Measurements from ENCODE around the gene ECHS1.
"Not testable (repeated sequence)": the region's sequence is repeated elsewhere in the genome, so short reads cannot be mapped to it uniquely, and the experiment has no call there.

The ECHS1 gene

DNA sequence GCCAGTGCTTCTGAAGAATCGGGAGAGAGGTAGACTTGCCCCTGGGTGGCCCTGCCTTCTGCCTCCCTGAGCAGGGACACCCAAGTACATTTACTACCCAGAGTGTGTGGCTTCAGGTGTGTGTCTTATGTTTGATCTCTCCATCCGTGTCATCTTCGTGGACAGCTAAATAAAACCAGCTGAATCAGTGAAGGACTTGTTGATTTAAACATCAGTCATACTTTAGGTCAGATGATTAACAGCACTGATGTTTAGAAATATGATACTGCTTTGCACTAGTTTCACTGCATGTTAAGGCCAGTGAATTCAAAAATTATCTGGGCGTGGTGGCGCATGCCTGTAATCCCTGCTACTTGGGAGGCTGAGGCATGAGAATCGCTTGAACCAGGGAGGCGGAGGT lies 24.8 kb upstream of the ECHS1 start:
- DNase-seq = no peak

DNA sequence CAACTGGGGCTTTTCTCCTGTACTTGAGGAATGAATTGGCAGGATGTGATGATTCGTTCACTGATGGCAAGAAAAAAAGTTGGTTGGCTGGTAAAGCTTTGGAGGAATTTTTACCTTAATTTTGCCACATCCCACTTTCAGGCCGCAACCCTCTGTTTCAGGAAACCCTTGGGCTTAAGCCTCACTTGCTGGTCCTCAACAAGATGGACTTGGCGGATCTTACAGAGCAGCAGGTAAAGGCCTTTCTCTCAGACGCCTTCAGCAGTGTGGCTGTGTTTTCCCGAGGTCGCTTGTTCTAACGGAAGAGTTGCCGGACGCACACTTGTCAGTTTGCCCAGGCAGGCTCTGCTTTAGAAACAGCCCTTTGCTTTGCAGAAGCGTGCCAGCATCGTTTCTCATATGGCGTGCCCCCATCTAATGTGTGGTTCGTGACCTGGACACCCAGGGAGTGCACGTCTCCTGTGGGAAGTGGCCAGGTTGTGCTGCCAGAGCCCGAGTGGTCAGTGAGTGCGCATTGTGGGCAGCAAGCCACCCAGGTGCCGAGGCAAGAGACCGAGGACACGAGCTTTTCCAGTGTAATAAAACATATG lies 23.0 kb upstream of the ECHS1 start:
- DNase-seq = no peak

DNA sequence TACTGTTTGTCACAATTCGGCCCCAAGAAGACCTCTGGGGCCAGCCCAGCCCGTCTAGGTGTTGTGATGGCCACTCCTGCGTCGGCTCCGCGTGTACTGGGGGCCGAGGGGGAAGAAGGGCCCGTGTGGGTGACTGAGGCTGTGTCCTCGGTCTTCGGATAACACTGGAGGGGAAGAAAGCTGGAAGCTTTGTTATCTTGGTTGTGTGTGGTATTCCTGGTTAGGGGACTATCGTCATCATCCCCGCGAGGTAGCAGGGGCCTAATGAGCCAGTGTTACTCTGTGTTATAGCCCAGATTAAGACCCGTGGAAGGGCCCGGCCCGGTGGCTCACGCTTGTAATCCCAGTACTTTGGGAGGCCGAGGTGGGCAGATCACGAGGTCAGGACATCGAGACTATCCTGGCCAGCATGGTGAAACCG lies 21.7 kb upstream of the ECHS1 start:
- DNase-seq = no peak

DNA sequence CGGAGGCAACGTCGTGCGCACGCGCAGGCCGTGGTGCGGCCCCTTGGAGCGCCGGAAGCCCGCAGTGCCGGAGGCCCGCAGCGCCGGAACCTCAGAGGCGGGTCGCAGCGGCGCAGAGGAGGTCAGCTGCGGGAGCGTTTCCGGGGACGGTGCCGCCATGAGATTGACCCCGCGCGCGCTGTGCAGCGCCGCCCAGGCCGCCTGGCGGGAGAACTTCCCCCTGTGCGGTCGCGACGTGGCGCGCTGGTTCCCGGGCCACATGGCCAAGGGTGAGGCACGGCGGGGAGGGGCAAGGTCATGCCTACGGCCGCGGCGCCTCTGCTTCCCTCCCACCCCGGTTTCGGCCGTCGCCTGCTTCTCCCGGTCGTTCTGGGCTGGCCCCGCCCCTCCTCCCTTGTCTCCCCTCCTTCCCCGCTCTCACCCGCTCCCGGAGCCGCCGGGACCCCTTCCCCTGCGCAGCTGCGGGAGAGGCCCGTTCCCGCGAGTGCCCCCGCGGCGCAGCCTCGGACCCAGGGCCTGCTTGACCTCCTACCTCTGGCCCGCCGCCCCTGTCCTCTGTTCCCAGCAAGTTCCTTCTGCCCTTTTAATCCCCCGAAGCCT lies 21.0 kb upstream of the ECHS1 start, which contains the start of gene MTG1:
Gene MTG1, plus strand, starts transcription at position 94 of the 600 bp plus-strand sequence. Its CDS starts 64 bp downstream, at position 158.
- DNase-seq = peak; percentile 79

DNA sequence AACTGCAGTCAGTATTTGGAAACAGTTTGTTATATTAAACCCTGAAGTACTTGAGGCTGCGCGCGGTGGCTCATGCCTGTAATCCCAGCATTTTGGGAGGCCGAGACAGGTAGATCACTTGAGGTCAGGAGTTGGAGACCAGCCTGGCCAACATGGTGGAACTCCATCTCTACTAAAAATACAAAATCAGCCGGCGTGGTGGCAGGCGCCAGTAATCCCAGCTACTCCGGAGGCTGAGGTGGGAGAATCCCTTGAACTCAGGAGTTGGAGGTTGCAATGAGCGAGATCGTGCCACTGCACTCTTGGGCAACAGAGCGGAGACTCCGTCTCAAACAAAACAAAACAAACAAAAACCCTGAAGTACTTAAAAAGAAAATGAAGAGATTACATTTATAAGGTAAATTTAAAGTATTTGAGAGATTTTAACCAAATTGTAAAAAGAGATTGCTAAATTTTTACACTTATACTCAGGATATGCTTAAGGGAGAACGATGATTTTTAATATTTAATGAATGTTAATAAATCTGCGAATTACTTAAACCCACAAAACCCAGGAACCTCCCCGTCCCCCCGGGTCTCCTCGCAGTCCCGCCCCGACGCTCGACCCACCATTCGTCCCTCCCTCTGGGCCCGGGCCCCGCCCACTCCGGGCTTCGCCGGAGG lies 20.4 kb upstream of the ECHS1 start:
- no peak for DNase-seq

DNA sequence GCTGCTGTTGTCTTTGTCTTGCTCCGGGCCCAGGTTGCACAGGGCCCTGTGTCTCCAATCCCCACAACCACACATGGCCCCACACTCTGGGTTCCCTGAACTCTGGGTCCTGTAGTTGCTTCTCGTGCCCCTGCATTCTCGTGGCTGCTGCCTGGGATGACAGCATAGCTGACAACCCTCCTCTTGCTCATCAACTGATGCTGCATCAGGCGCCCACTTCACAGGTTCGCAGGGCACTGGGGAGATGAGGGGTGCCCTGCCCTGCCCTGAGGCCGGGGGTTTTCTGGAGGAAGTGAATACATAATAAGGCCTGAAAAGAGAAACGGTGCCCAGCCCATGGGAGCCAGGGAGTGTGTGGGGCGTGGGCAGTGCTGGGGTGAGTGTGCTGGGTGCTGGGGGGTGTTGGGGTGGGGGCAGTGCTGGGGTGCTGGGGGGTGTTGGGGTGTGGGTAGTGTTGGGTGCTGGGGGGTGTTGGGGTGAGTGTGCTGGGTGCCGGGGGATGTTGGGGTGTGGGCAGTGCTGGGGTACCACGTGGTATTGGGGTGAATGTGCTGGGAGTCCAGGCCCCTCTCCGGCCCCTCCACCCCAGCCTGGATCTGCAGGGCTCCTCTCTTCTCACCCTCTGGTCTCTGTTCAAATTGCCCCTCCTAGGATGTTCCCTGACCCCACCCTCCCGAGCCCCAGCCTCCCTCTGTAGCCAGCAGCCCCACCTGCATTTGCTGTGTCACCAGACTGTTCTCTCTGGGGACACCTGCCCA lies 18.8 kb upstream of the ECHS1 start:
- no peak for DNase-seq

DNA sequence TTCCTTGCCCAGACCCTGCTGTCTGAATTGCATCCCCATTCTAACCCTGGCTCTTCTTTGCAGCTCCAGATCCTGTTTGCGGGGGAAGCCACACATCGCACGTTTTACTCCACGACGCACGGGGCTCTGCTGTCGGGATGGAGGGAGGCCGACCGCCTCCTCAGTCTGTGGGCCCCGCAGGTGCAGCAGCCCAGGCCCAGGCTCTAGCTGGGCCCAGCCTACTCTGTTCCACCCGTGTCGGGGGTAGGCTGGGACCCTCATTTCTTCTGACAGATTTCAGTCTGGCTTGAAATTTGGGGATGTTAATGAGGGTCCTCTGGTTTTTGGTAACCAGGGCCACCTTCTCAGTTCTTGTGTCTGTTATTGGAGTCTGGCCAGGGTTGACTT lies 18.1 kb upstream of the ECHS1 start:
- DNase-seq = no peak

DNA sequence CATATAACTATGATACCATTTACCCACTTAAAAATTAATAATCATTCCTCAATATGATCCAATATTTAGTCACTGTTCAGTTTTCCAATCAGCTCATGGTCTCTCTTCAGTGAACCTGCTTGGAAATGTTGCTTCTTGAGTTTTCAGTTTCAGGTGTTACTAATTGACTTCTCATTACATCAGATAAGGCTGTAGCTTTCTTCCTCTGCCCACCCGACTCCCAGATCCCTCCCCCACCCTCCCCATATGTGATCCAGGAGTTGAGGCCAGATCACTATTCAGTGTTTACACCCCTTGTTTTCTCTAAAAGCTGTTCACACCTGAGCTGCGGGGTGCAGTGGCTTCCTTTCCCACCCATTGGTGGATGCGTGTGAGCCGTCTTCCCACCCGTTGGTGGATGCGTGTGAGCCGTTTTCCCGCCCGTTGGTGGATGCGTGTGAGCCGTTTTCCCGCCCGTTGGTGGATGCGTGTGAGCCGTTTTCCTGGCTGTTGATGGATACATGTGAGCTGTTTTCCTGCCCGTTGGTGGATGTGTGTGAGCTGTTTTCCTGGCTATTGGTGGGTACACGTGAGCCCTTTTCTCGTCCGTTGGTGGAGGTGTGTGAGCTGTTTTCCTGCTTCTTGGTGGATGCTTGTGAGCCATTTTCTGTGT lies 17.6 kb upstream of the ECHS1 start:
- no peak for DNase-seq

DNA sequence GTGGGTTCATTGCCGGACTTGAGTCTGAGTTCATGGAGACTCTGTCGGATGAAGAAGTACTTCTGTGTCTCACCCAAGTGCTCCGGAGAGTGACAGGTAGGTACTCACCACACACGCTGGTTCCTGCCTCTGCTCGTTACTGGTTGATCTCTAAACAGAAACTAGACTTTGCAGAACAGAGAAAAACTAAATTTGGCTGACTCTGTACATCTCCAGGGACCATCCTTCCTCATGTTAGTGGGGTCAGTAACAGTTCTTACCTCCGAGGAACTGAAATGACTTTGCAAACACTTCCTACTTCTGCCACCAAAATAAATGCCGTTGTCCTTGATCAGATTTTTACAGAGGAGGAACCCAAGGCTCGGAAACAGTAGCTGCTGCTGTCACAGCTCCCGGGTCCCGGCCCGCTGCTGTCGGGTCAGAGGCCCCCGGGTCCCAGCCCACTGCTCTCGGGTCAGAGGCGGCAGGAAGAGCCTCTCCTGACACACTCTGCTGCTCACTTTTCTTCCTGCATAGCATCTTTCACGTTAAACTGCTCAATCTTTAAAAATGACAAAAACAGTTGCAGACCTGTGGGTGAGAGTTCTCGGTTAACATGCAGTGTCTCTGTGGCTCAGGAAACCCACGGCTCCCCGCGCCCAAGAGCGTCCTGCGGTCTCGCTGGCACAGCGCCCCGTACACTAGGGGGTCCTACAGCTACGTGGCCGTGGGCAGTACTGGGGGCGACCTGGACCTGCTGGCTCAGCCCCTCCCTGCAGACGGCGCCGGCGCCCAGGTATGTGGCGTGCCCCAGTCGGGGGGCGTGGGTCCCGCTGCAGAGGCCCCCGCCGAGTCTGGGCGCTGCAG lies 16.0 kb upstream of the ECHS1 start:
- no peak for DNase-seq

DNA sequence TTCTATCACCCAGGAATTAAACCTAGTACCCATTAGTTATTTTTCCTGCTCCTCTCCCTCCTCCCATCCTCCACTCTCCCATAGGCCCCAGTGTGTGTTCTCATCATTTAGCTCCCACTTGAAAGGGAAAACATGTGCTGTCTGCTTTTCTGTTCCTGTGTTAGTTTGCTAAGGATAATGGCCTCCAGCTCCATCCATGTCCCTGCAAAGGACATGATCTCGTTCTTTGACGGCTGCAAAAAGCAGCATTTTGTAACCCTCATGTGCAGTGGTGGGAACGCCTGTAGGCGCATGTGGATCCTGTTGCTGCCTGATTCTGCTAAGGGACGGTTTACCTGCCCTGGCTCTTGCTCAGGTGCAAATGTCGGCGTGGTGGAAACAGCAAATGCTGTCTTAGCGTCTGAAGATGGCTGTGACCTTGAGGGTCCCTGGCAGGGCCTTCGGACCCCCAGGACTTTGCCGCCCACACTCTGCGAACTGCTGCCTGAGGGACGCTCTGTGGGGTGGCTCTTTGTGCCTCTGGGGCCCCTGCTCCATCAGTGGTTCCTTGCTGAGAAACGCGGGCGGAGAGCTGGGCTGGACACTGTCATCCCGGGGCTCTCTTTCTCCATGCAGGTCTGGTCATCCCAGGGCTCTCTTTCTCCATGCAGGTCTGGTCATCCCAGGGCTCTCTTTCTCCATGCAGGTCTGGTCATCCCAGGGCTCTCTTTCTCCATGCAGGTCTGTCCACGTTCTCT lies 15.2 kb upstream of the ECHS1 start:
- DNase-seq = no peak

DNA sequence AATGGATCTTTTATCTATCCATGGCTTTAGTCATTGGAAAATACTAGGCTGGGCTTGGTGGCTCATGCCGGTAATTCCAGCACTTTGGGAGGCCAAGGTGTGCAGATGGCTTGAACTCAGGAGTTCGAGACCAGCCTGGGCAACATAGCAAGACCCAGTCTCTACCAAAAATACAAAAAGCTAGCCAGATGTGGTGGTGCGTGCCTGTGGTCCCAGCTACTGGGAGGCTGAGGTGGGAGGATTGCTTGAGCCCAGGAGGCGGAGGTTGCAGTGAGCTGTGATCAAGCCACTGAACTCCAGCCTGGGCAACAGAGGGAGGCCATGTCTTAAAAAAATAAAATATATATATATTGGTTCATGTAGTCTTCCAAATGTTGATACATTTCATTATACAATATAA lies 13.8 kb upstream of the ECHS1 start:
- DNase-seq = not testable (repeated sequence)

DNA sequence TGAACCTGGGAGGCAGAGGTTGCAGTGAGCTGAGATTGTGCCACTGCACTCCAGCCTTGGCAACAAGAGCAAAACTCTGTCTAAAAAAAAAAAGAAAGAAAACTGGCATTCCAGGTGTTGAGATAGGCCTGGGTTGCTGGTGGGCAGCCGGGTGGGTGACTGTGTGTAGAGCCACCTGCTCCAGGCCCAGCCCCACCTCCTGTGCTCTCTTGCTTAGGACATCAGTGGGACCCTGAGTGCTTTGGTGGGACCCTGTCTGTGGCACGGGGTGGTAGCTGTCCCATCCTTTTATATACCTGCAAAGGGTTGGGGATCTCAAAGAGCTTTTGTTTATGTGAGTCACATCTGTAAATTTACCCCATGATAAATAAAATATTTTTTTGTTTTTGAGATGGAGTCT lies 12.1 kb upstream of the ECHS1 start:
- no peak for DNase-seq

DNA sequence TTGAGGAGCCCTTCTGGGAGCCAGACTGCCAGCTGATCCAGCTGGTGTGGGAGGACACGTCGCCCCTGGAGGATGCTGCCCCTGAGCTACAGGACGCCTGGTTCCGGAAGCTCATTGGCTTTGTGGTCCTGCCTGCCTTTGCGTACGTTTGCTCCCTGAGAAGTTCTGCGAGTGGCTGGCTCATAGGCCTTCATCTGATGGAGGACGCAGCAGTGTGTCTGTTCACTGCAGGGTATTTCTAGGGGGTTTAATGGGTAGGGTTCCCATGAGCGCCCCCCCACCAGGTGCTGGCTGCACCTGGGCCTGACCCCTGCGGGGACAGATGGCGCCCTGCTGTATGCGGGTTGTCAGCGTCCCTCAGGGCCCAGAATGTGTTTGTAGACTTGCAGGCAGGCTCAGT lies 10.9 kb upstream of the ECHS1 start:
- no peak for DNase-seq

DNA sequence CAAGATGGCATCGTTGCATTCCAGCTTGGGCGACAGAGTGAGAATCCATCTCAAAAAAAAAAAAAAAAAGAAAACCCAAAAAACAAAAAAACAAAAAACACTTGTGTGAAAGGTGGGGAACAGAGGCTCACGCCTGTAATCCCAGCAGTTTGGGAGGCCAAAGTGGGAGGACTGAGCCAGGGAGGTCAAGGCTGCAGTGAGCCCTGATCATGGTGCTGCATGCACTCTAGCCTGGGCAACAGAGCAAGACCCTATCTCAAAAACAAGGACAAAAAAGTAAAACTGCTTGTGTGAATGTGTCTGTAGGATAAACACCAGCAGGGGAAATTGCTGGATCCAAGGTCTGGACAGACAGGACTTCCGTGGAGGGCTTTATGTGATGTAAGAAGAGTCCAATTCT lies 10.4 kb upstream of the ECHS1 start:
- no peak for DNase-seq

DNA sequence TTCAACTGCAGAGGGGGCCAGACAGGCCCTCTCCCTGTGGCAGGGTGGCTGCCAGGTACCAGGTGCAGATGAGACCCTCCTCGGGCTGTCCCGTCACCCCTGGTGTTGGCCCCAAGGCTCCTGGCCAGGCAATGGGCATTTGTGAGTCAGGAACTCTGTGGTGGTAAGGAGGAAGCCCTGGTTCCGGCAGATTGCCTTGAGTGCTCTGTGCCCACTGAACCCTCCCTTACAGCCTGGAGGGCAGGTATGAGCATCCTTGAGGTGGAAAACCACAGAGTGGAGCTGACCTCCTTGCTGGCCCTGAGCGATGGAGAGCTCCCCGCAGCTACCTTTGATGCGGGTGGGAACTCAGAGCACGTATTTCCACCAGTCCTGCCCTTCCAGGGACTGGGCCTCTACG lies 7.9 kb upstream of the ECHS1 start:
- DNase-seq = no peak

DNA sequence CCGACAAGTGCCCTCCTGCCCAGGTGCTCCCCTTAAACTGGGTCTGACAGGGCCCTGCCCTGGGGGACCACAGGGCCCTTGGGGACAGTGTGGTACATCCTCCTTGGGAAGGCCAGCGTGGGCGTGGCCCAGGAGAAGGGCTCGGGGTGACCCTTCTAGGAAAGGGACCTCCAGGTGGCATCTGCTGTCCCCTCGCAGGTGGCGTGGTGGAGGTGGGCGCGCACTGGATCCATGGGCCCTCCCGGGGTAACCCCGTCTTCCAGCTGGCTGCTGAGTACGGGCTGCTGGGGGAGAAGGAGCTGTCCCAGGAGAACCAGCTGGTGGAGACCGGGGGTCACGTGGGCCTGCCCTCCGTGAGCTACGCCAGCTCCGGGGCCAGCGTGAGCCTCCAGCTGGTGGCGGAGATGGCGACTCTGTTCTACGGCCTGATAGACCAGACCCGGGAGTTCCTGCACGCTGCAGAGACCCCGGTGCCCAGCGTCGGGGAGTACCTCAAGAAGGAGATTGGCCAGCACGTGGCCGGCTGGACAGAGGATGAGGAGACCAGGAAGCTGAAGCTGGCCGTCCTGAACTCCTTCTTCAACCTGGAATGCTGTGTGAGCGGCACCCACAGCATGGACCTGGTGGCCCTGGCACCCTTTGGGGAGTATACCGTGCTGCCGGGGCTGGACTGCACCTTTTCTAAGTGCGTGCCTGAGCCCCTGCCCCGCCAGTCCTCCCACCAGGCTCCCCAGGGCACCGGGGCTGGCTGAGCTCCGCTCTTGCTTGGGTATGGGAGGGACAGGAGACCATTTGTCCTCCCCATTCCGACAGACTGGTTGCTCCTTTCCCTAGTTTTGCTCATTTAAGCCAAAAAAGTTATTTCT lies 6.9 kb upstream of the ECHS1 start:
- DNase-seq = no peak

DNA sequence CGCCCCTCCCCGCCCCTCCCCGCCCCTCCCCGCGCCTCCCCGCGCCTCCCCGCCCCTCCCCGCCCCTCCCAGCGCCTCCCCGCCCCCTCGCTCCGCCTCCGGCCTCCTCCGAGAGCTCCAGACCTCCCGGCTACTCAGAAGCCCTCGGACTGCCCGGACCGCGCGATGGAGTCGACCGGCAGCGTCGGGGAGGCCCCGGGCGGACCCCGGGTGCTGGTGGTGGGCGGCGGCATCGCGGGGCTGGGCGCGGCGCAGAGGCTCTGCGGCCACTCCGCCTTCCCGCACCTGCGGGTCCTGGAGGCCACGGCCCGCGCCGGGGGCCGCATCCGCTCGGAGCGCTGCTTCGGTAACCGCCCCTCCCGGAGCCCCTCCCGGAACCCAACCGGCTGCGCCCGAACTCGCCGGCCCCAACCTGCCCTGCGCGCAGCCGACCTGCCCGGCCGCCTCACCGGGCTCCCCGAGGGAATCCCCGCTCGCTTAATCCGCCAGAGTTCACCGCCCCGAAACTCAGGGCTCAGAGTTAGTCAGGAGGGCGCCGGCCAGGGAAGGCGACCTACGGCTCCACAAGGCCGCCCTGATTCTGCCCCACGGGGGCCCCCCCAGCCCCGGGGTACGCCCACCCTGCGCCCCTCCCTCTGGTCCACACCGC lies 6.1 kb upstream of the ECHS1 start, which contains the start of gene PAOX:
Gene PAOX, plus strand, starts transcription at position 111 of the 649 bp plus-strand sequence. Its CDS starts 55 bp downstream, at position 166.
- no peak for DNase-seq

DNA sequence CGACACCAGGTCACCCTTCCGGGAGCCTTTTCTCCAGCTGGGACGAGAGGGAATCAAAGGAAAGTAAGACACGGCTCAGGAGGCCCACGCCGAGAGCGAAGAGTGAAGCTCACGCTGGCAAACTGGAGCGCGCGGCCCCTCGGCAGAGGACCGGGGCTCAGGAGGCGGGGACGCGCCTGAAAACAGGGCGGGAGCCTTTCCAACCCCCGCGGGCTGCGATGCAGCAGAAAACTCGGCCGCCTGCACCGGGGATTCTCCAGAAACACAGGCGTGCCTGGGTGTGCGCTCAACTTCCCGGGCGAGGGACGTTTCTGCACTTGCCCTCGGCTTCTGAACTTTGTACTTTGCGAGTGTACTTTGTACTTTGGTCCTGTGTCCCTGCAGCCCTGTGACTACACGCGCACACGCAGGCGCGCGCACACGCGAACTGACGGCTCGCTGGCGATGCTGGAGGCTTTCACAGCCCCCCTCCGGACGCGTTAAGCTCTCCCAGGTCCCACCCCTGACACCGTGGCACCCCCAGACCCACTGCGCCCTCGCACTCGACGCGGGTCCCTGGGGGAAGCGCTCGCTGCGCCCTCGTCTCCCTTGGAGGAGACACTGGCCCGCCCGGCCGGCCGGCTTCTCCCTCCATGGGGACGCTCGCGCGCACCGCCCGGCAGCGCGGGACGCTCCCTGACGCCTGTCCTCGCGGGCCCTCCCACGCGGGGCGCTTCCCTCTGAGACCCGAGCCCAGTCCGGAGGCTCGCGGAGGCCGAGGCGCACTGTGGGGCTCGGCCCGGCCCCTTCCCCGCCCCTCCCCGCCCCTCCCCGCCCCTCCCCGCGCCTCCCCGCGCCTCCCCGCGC lies 5.3 kb upstream of the ECHS1 start:
- DNase-seq = peak; percentile 11

DNA sequence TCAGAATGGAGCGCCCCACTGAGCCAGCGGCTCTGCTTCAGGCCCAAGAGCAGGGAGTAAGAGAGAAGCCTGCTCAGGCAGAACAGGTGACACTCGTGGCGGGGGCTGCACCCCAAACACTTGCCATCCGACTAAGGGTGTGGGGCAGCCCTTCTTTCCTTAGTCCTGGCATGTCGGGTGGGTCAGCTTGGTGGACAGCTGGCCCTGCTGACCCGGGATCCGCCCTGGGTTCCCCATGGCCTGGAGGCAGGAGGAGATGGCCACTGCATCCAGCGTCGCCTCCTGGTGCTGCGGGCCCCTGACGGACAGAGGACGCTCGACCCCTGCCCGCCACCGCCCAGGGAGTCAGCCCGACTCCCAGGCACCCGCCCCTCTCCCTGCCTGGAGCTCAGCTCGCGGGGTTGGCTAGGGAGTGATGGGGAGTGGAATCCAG lies 4.7 kb upstream of the ECHS1 start:
- no peak for DNase-seq

All from NCI-H2171 treated with DMSO at 0.1 percent for 48 hours (cell line).